Stomach (tissue), 4 donors: ENCODE measurements around the gene LRIT3.
"Not testable (repeated sequence)": the region's sequence is repeated elsewhere in the genome, so short reads cannot be mapped to it uniquely, and the experiment has no call there.

Experiments
- CTCF ChIP-seq, 7 experiments: fragments of 450-650 bp in 4 of 7; fragments of 200-600 bp in 3 of 7; sonication (generic) in 3 of 7; IDR thresholded peaks; one replicate each; pipeline ENCODE4 v1.5.1; 2016 to 2019; ENCODE audit warnings: antibody characterized with exemption in 7 of 7, control low read depth in 2 of 7, mild to moderate bottlenecking in 1 of 7
- EP300 ChIP-seq: sonication (generic); formaldehyde crosslinking; IDR thresholded peaks from one replicate; pipeline ENCODE4 v1.6.1; 2017; ENCODE audit warnings: antibody characterized with exemption
- POLR2A ChIP-seq, 4 donors: fragments of 450-650 bp; IDR thresholded peaks; one replicate each; pipeline ENCODE4 v1.6.1; 2016; ENCODE audit warnings: antibody characterized with exemption in 4 of 4, control low read depth in 2 of 4, mild to moderate bottlenecking in 1 of 4, moderate library complexity in 1 of 4

- not testable (repeated sequence) for TF ChIP-seq POLR2A (IDR thresholded peaks at IDR 0.05); CTCF (IDR thresholded peaks at IDR 0.05); EP300
Observed at GRCh38 chr4:109875553-109875952, 27.6 kb downstream of the LRIT3 start.
